Fibroblast of skin of left quadriceps (primary cell): ENCODE measurements around the gene XDH.

ENCODE experiments used
- DNase-seq, 2 experiments: peaks; one replicate each; pipeline ENCODE4 v3.0.0-alpha.2; 2013; ENCODE audit warnings: low read depth in 2 of 2

Gene XDH

GRCh38 chr2:31365834-31366505 lies 48.6 kb downstream of the XDH start:
- no peak for DNase-seq

GRCh38 chr2:31365348-31365747 lies 49.2 kb downstream of the XDH start:
- no peak for DNase-seq

- no peak for DNase-seq
These were observed 50.4 kb downstream of the XDH start for GRCh38 chr2:31363956-31364750.

GRCh38 chr2:31362581-31362980 lies 52.0 kb downstream of the XDH start:
- no peak for DNase-seq

- no peak for DNase-seq
These were observed 55.3 kb downstream of the XDH start for GRCh38 chr2:31359229-31359628.

GRCh38 chr2:31354837-31355236 lies 59.7 kb downstream of the XDH start:
- no peak for DNase-seq

GRCh38 chr2:31353179-31353578 lies 61.4 kb downstream of the XDH start:
- DNase-seq: no peak

GRCh38 chr2:31349684-31350083 lies 64.9 kb downstream of the XDH start:
- no peak for DNase-seq

GRCh38 chr2:31349160-31349559 lies 65.4 kb downstream of the XDH start:
- no peak for DNase-seq

GRCh38 chr2:31348618-31349017 lies 65.9 kb downstream of the XDH start:
- DNase-seq: no peak

- peak; percentile 27 to 34 for DNase-seq
These were observed 66.8 kb downstream of the XDH start for GRCh38 chr2:31347750-31348149.

GRCh38 chr2:31347319-31347718 lies 67.2 kb downstream of the XDH start:
- DNase-seq: no peak

GRCh38 chr2:31344447-31344846 lies 70.1 kb downstream of the XDH start:
- no peak for DNase-seq

- DNase-seq: no peak
These were observed 73.2 kb downstream of the XDH start for GRCh38 chr2:31341351-31341750.

- no peak for DNase-seq
These were observed 74.8 kb downstream of the XDH start for GRCh38 chr2:31339696-31340095.

- peak; percentile 80 for DNase-seq
These were observed 76.7 kb downstream of the XDH start for GRCh38 chr2:31337860-31338259.

GRCh38 chr2:31337197-31337596 lies 77.3 kb downstream of the XDH start:
- DNase-seq: peak; percentile 49 to 55

- DNase-seq: peak; percentile 50 to 53
These were observed 78.5 kb downstream of the XDH start for GRCh38 chr2:31335921-31336585.

GRCh38 chr2:31334311-31335026 lies 80.1 kb downstream of the XDH start:
- DNase-seq: no peak

- peak; percentile 69 to 73 for DNase-seq
These were observed 80.9 kb downstream of the XDH start for GRCh38 chr2:31333527-31334183.

GRCh38 chr2:31333046-31333445 lies 81.5 kb downstream of the XDH start:
- DNase-seq: no peak

GRCh38 chr2:31332521-31332920 lies 82.0 kb downstream of the XDH start:
- no peak for DNase-seq
